Measurements from ENCODE around the gene RABGAP1L.

DNA sequence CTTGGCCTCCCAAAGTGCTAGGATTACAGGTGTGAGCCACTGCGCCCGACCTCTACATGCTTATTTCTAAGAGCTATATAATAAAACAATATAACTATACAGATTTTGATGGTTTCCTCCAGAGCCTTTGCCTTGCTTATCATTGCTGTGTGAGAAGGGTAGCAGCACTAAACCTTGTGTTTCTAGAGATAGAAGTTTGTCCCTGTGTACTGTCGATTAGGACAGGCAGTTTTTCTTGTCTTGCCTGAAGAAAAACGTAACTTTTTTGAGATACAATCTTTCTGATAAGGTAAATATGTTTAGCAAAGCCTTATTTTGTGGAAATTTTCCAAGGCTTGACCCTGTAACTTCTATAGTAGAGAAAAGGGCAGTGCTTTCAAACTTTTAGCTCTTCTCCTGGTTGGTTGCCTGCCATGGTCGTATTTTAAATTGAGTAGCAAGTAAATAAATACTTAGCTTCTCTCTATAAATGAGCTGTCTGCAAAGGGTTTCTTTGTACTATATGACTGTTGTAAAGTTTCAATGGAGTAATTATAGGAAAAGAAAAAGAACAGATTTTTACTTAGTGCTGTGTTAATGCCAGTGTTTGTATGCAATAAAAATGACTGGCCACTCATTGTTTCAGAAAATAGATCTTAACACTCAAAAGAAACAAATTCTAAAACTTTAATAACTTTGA lies 754.0 kb downstream of the RABGAP1L start:
- no peak for TF ChIP-seq CTCF (conservative IDR thresholded peaks at IDR 0.05; ENCODE audit: low read depth, low read length)
- TF ChIP-seq CHD1 (IDR thresholded peaks at IDR 0.05; ENCODE audit: low read depth, low read length), result no peak
- no peak for TF ChIP-seq MAFK (IDR thresholded peaks at IDR 0.05; ENCODE audit: low read depth, low read length)
- no peak for TF ChIP-seq POLR2A (IDR thresholded peaks at IDR 0.05; ENCODE audit: low read depth, low read length)
